A673 (cell line): Measurements from ENCODE around the gene PLCB2. TPM values are rescaled to one million over a fixed set of nuclear protein-coding genes. Genes with fewer than 3 reads are reported as not detected.

Experiments
- BruUV-seq: library from RNA; stranded (reverse); fragments of 400-500 nt; replicated peaks from 2 replicates; lab custom pipeline; 2021; lab: Mats Ljungman, UMichigan
- CTCF ChIA-PET: fragments of 300-600 bp; sonication (Branson Sonifier 250); formaldehyde crosslinking; loops from one replicate; lab custom pipeline; 2022; ENCODE audit warnings: antibody characterized with exemption; lab: Charles Lee
- POLR2A ChIA-PET: fragments of 300-600 bp; sonication (Branson Sonifier 250); formaldehyde crosslinking; loops from one replicate; lab custom pipeline; 2022; ENCODE audit warnings: antibody characterized with exemption; ENCODE audit not compliant: low non-redundant PET; lab: Charles Lee
- DNase-seq: peaks from one replicate; pipeline ENCODE4 v3.0.0-alpha.2; 2015; ENCODE audit warnings: low spot score
- H3K27ac ChIP-seq: fragments of 200-600 bp; sonication (generic); 2 replicates; pipeline ENCODE4 v1.5.1; 2016; ENCODE audit warnings: mixed run types, low read depth, mild to moderate bottlenecking, mixed read lengths, antibody characterized with exemption, low read length; ENCODE audit not compliant: poor library complexity, severe bottlenecking
- H3K27me3 ChIP-seq: fragments of 200-600 bp; sonication (generic); replicated peaks from 2 replicates; pipeline ENCODE4 v1.6.1; 2017; ENCODE audit warnings: mixed run types, low read depth, mild to moderate bottlenecking, mixed read lengths, antibody characterized with exemption, low read length; ENCODE audit not compliant: insufficient read depth, poor library complexity
- H3K36me3 ChIP-seq: fragments of 200-600 bp; sonication (generic); 2 replicates; pipeline ENCODE4 v1.6.1; 2016; ENCODE audit warnings: mixed run types, mild to moderate bottlenecking, mixed read lengths, antibody characterized with exemption, low read length; ENCODE audit not compliant: insufficient read depth, poor library complexity, severe bottlenecking
- H3K4me1 ChIP-seq: fragments of 200-600 bp; sonication (generic); 2 replicates; pipeline ENCODE4 v1.6.1; 2017; ENCODE audit warnings: mixed run types, mild to moderate bottlenecking, mixed read lengths, antibody characterized with exemption, low read length; ENCODE audit not compliant: insufficient read depth, poor library complexity, severe bottlenecking
- H3K4me3 ChIP-seq: fragments of 200-600 bp; sonication (generic); 2 replicates; pipeline ENCODE4 v1.5.1; 2016; ENCODE audit warnings: low read depth, mixed run types, mild to moderate bottlenecking, mixed read lengths, low read length; ENCODE audit not compliant: poor library complexity, severe bottlenecking
- H3K9me3 ChIP-seq: fragments of 200-600 bp; sonication (generic); 2 replicates; pipeline ENCODE4 v1.6.1; 2016; ENCODE audit warnings: mixed run types, low read depth, mild to moderate bottlenecking, mixed read lengths, antibody characterized with exemption, low read length; ENCODE audit not compliant: poor library complexity, severe bottlenecking
- CTCF ChIP-seq: fragments of 300-800, 200-600 bp; sonication (generic); conservative IDR thresholded peaks from 2 replicates; pipeline ENCODE4 v1.5.1; 2017; ENCODE audit warnings: low read depth, mild to moderate bottlenecking, antibody characterized with exemption, low read length, moderate library complexity, mixed read lengths
- EZH2 ChIP-seq: fragments of 200-600 bp; sonication (generic); IDR thresholded peaks from 2 replicates; pipeline ENCODE4 v1.6.1; 2017; ENCODE audit warnings: borderline replicate concordance, low read depth, mild to moderate bottlenecking, mixed read lengths, antibody characterized with exemption, low read length; ENCODE audit not compliant: poor library complexity, severe bottlenecking
- intact Hi-C: fragments of 100-400 bp; cut with micrococcal nuclease; formaldehyde crosslinking; loops from one replicate; pipeline ENCODE4 v1.10.0; 2022; ENCODE audit not compliant: unreplicated experiment
- total RNA-seq: library from RNA; stranded (reverse); gene quantifications from 2 replicates; pipeline ENCODE4 v1.2.3, GENCODE V29; 2021

Gene PLCB2
- total RNA-seq, 1 experiment from 2014 or later, result 5.6 TPM

- no peaks in the 10 kb centered on the region for H3K36me3 ChIP-seq
- H3K4me1 ChIP-seq, result peaks cover 37% of the 10 kb centered on the region
- no peak overlapping the region for H3K4me3 ChIP-seq
- no peak for DNase-seq
- H3K9me3 ChIP-seq, result no peaks in the 10 kb centered on the region
- no TSS peak for BruUV-seq
- ChIA-PET POLR2A (interaction anchor here (0.6 kb wide), 1 partner anchor 69 kb away, joined by 7 read pairs; no protein-coding TSS in a partner anchor), CTCF (no interaction called here)
- no peaks in the 10 kb centered on the region for H3K27me3 ChIP-seq
- intact Hi-C loops, result no loop called here
- H3K27ac ChIP-seq, result no peak overlapping the region
- TF ChIP-seq EZH2, result no peak
- no peak for TF ChIP-seq CTCF
Observed at GRCh38 chr15:40329804-40330203, 22.1 kb upstream of the PLCB2 start.

GRCh38 chr15:40328751-40329150, 21.0 kb upstream of the PLCB2 start:
- CTCF ChIA-PET, result interaction anchor here (0.5 to 0.6 kb wide), 2 partner anchors 9 to 11 kb away, joined by 3 to 8 read pairs; no protein-coding TSS in a partner anchor
- POLR2A ChIA-PET, result interaction anchor here (0.7 kb wide), 1 partner anchor 12 kb away, joined by 3 read pairs; the partner anchor contains the start of gene CCDC9B
- BruUV-seq, result no TSS peak
- intact Hi-C loops, result no loop called here
- Histone ChIP-seq H3K27me3 (no peaks in the 10 kb centered on the region), H3K9me3 (no peaks in the 10 kb centered on the region), H3K4me3 (no peak overlapping the region), H3K27ac (no peak overlapping the region), H3K36me3 (no peaks in the 10 kb centered on the region), H3K4me1 (peaks cover 32% of the 10 kb centered on the region)
- DNase-seq, result no peak
- TF ChIP-seq CTCF (no peak), EZH2 (no peak)

- no peak overlapping the region for H3K27ac ChIP-seq
- ChIA-PET CTCF (no interaction called here), POLR2A (no interaction called here)
- H3K4me3 ChIP-seq, result no peak overlapping the region
- peaks cover 28% of the 10 kb centered on the region for H3K4me1 ChIP-seq
- intact Hi-C loops, result no loop called here
- no peaks in the 10 kb centered on the region for H3K36me3 ChIP-seq
- H3K9me3 ChIP-seq, result no peaks in the 10 kb centered on the region
- no TSS peak for BruUV-seq
- H3K27me3 ChIP-seq, result no peaks in the 10 kb centered on the region
- TF ChIP-seq EZH2 (no peak), CTCF (no peak)
- DNase-seq, result no peak
Observed at GRCh38 chr15:40328176-40328575, 20.4 kb upstream of the PLCB2 start.
